IMR-90 (cell line): ENCODE data around the gene LHFPL6. TPM values are rescaled to one million over a fixed set of nuclear protein-coding genes. Genes with fewer than 3 reads are reported as not detected.

Source experiments
- ATAC-seq: fragments of 200-7000 bp; cut with Tn5 transposase; 2 replicates; pipeline ENCODE4 v1.9.1; 2020; ENCODE audit warnings: low read depth, mild to moderate bottlenecking, moderate library complexity
- BruUV-seq: library from RNA; stranded (reverse); fragments of 400-500 nt; replicated peaks from 2 replicates; lab custom pipeline; 2021; lab: Mats Ljungman, UMichigan
- CTCF ChIA-PET: fragments of 300-600 bp; formaldehyde crosslinking; extraction: SDS; loops from one replicate; lab custom pipeline; 2021; ENCODE audit warnings: antibody characterized with exemption; lab: Yijun Ruan, JAX
- POLR2A ChIA-PET: fragments of 300-600 bp; sonication (Branson Sonifier 250); formaldehyde crosslinking; loops from one replicate; lab custom pipeline; 2022; ENCODE audit warnings: antibody characterized with exemption; ENCODE audit not compliant: unreplicated experiment; lab: Charles Lee
- DNase-seq: peaks from one replicate; pipeline ENCODE4 v3.0.0; 2013
- H2AFZ ChIP-seq: replicated peaks from 2 replicates; pipeline ENCODE3; 2013; ENCODE audit warnings: low read length, mild to moderate bottlenecking; ENCODE audit not compliant: poor library complexity
- H2AK5ac ChIP-seq: 2 replicates; pipeline ENCODE4 v1.6.1; 2013; ENCODE audit warnings: low read depth, low read length, inconsistent platforms
- H2AK9ac ChIP-seq: replicated peaks from 2 replicates; pipeline ENCODE3; 2013; ENCODE audit warnings: mild to moderate bottlenecking, low read depth, low read length, moderate library complexity; ENCODE audit not compliant: poor library complexity
- H2BK120ac ChIP-seq: 2 replicates; pipeline ENCODE4 v1.6.1; 2013; ENCODE audit warnings: low read depth, low read length, inconsistent platforms
- H2BK15ac ChIP-seq: 3 replicates; pipeline ENCODE4 v1.6.1; 2013; ENCODE audit warnings: low read depth, low read length, inconsistent platforms
- H2BK20ac ChIP-seq: 2 replicates; pipeline ENCODE4 v1.6.1; 2013; ENCODE audit warnings: low read depth, mild to moderate bottlenecking, inconsistent platforms, low read length, moderate library complexity
- H2BK5ac ChIP-seq: 2 replicates; pipeline ENCODE4 v1.6.1; 2013; ENCODE audit warnings: mild to moderate bottlenecking, low read depth, low read length, inconsistent platforms; ENCODE audit not compliant: poor library complexity, severe bottlenecking
- H3K14ac ChIP-seq: replicated peaks from 2 replicates; pipeline ENCODE4 v1.6.1; 2013; ENCODE audit warnings: low read depth, low read length, inconsistent platforms
- H3K18ac ChIP-seq: 2 replicates; pipeline ENCODE4 v1.6.1; 2013; ENCODE audit warnings: low read depth, low read length, control low read depth
- H3K23ac ChIP-seq: 2 replicates; pipeline ENCODE4 v1.6.1; 2013; ENCODE audit warnings: low read depth, low read length, inconsistent platforms
- H3K27ac ChIP-seq: 2 replicates; pipeline ENCODE4 v1.5.1; 2013; ENCODE audit warnings: mild to moderate bottlenecking, control low read depth, low read length; ENCODE audit not compliant: insufficient read depth
- H3K27me3 ChIP-seq: 2 replicates; pipeline ENCODE4 v1.6.1; 2013; ENCODE audit warnings: low read length; ENCODE audit not compliant: control insufficient read depth, insufficient read depth
- H3K36me3 ChIP-seq: 2 replicates; pipeline ENCODE4 v1.6.1; 2013; ENCODE audit warnings: low read length, mixed read lengths; ENCODE audit not compliant: control insufficient read depth, insufficient read depth
- H3K4ac ChIP-seq: 2 replicates; pipeline ENCODE4 v1.6.1; 2013; ENCODE audit warnings: low read depth, low read length, inconsistent platforms
- H3K4me1 ChIP-seq: 2 replicates; pipeline ENCODE4 v1.6.1; 2013; ENCODE audit warnings: low read length, mixed read lengths; ENCODE audit not compliant: control insufficient read depth, insufficient read depth
- H3K4me2 ChIP-seq: 2 replicates; pipeline ENCODE4 v1.6.1; 2013; ENCODE audit warnings: low read depth, mild to moderate bottlenecking, control low read depth, low read length, moderate library complexity
- H3K4me3 ChIP-seq: 2 replicates; pipeline ENCODE4 v1.5.1; 2013; ENCODE audit warnings: low read depth, mild to moderate bottlenecking, control low read depth, low read length, moderate library complexity; ENCODE audit not compliant: insufficient read depth
- H3K56ac ChIP-seq: 2 replicates; pipeline ENCODE4 v1.6.1; 2013; ENCODE audit warnings: low read length, inconsistent platforms; ENCODE audit not compliant: insufficient read depth; ENCODE audit errors: extremely low read depth
- H3K79me1 ChIP-seq, 2 experiments: 2 replicates each; pipeline ENCODE4 v1.6.1; 2013; ENCODE audit warnings: low read length in 2 of 2, inconsistent platforms in 1 of 2, low read depth in 1 of 2
- H3K9ac ChIP-seq: 2 replicates; pipeline ENCODE4 v1.6.1; 2013; ENCODE audit warnings: low read depth, low read length, control low read depth
- H3K9me1 ChIP-seq: 2 replicates; pipeline ENCODE4 v1.6.1; 2013; ENCODE audit warnings: low read length, inconsistent platforms; ENCODE audit not compliant: insufficient read depth
- H3K9me3 ChIP-seq: 2 replicates; pipeline ENCODE4 v1.6.1; 2013; ENCODE audit warnings: low read length; ENCODE audit not compliant: control insufficient read depth, insufficient read depth
- H4K20me1 ChIP-seq: 2 replicates; pipeline ENCODE4 v1.6.1; 2013; ENCODE audit warnings: low read length, inconsistent platforms; ENCODE audit not compliant: insufficient read depth
- H4K5ac ChIP-seq: 2 replicates; pipeline ENCODE4 v1.6.1; 2013; ENCODE audit warnings: mild to moderate bottlenecking, low read depth, low read length, control low read depth
- H4K8ac ChIP-seq, 2 experiments: 2 replicates each; pipeline ENCODE4 v1.6.1; 2013; ENCODE audit warnings: low read depth in 2 of 2, low read length in 2 of 2, control low read depth in 1 of 2, inconsistent platforms in 1 of 2
- H4K91ac ChIP-seq: 2 replicates; pipeline ENCODE4 v1.6.1; 2013; ENCODE audit warnings: low read depth, low read length, inconsistent platforms; ENCODE audit not compliant: insufficient read depth
- BHLHE40 ChIP-seq: fragments of 150-350 bp; IDR thresholded peaks from 2 replicates; pipeline ENCODE4 v1.6.1; 2016; ENCODE audit warnings: mild to moderate bottlenecking, low read depth, low read length
- CEBPB ChIP-seq: IDR thresholded peaks from 2 replicates; pipeline ENCODE4 v1.6.1; 2012; ENCODE audit warnings: low read depth, low read length, improper control_type of control experiment
- CHD1 ChIP-seq: IDR thresholded peaks from 2 replicates; pipeline ENCODE4 v1.6.1; 2012; ENCODE audit warnings: low read depth, low read length, improper control_type of control experiment
- CTCF ChIP-seq: conservative IDR thresholded peaks from 2 replicates; pipeline ENCODE4 v1.5.1; 2012; ENCODE audit warnings: mild to moderate bottlenecking, low read depth, low read length, improper control_type of control experiment
- FOS ChIP-seq: fragments of 150-350 bp; IDR thresholded peaks from 2 replicates; pipeline ENCODE4 v1.6.1; 2016; ENCODE audit warnings: low read depth, low read length
- MAFK ChIP-seq: IDR thresholded peaks from 2 replicates; pipeline ENCODE4 v1.6.1; 2012; ENCODE audit warnings: low read depth, low read length, improper control_type of control experiment
- MAZ ChIP-seq: IDR thresholded peaks from 2 replicates; pipeline ENCODE4 v1.6.1; 2012; ENCODE audit warnings: low read depth, mild to moderate bottlenecking, low read length, improper control_type of control experiment, moderate library complexity, borderline replicate concordance
- MXI1 ChIP-seq: IDR thresholded peaks from 2 replicates; pipeline ENCODE4 v1.6.1; 2012; ENCODE audit warnings: low read depth, mild to moderate bottlenecking, low read length, moderate library complexity, borderline replicate concordance
- NFE2L2 ChIP-seq: fragments of 150-350 bp; IDR thresholded peaks from 2 replicates; pipeline ENCODE4 v1.6.1; 2016; ENCODE audit warnings: low read depth, mild to moderate bottlenecking, low read length
- POLR2A ChIP-seq: IDR thresholded peaks from 2 replicates; pipeline ENCODE4 v1.6.1; 2012; ENCODE audit warnings: mild to moderate bottlenecking, low read depth, low read length
- RAD21 ChIP-seq: IDR thresholded peaks from 2 replicates; pipeline ENCODE4 v1.6.1; 2012; ENCODE audit warnings: low read length, improper control_type of control experiment
- RCOR1 ChIP-seq: IDR thresholded peaks from 2 replicates; pipeline ENCODE4 v1.6.1; 2012; ENCODE audit warnings: mild to moderate bottlenecking, low read length, improper control_type of control experiment; ENCODE audit not compliant: insufficient replicate concordance
- RFX5 ChIP-seq: IDR thresholded peaks from 2 replicates; pipeline ENCODE4 v1.8.0; 2012; ENCODE audit warnings: low read depth, mild to moderate bottlenecking, low read length, moderate library complexity
- SMC3 ChIP-seq: fragments of 150-350 bp; IDR thresholded peaks from 2 replicates; pipeline ENCODE4 v1.6.1; 2016; ENCODE audit warnings: low read depth, mild to moderate bottlenecking, antibody characterized with exemption, low read length, moderate library complexity
- WGBS, 2 experiments: methylation state at CpG; one replicate each; pipeline versions ENCODE4 v1.1.5 to v1.1.7; 2013; ENCODE audit warnings: missing lambda C conversion rate in 2 of 2; ENCODE audit not compliant: insufficient read length in 1 of 2; ENCODE audit errors: extremely low coverage in 2 of 2; 5-methylcytosine and 5-hydroxymethylcytosine counted together
- dilution Hi-C: fragments of 300-500 bp; cut with HindIII; formaldehyde crosslinking; loops from one replicate; pipeline ENCODE4 v1.14.3; 2018; ENCODE audit warnings: low sequenced_read_pairs; ENCODE audit not compliant: unreplicated experiment
- in situ Hi-C: fragments of 300-500 bp; cut with MboI; formaldehyde crosslinking; loops from 3 replicates; pipeline ENCODE4 v1.14.3; 2019; ENCODE audit warnings: low sequenced_read_pairs, inconsistent platforms, mixed read lengths
- intact Hi-C: fragments of 100-400 bp; cut with micrococcal nuclease; formaldehyde crosslinking; loops from 2 replicates; pipeline ENCODE4 v1.10.0; 2022
- polyA plus RNA-seq, 3 experiments: library from polyadenylated mRNA; depleted of rRNA; stranded (reverse); fragments of >200 nt; gene quantifications; 2 replicates each; pipeline ENCODE4 v1.2.3, GENCODE V29; 2012; ENCODE audit warnings: low replicate concordance in 1 of 3
- total RNA-seq: library from RNA; depleted of rRNA; stranded (reverse); fragments of >200 nt; gene quantifications from 2 replicates; pipeline ENCODE4 v1.2.3, GENCODE V29; 2012
- TF ChIP-seq, protein P1 (sequence below): fragments of 150-350 bp; IDR thresholded peaks from 2 replicates; pipeline ENCODE4 v1.6.1; 2016; ENCODE audit warnings: low read depth, mild to moderate bottlenecking, low read length, moderate library complexity, borderline replicate concordance
- TF ChIP-seq, protein P2 (sequence below): fragments of 150-350 bp; IDR thresholded peaks from 2 replicates; pipeline ENCODE4 v1.6.1; 2017; ENCODE audit warnings: mild to moderate bottlenecking, antibody characterized with exemption, low read length, low read depth

The LHFPL6 gene
- total and polyA plus RNA-seq, 2 of the 4 experiments (the other 2 are of a cell fraction), result 24.7 to 36.1 TPM

- Histone ChIP-seq H3K56ac (no peak overlapping the region), H4K8ac (no peak overlapping the region), H2BK120ac (no peak overlapping the region), H2BK20ac (no peak overlapping the region), H4K5ac (no peak overlapping the region), H3K4me3 (no peak overlapping the region), H3K79me1 (peaks cover 5 to 6% of the 10 kb centered on the region in 2 experiments; a peak in 1 of 4 replicates), H3K36me3 (no peaks in the 10 kb centered on the region), H4K91ac (no peak overlapping the region), H3K18ac (no peak overlapping the region), H2AFZ (no peak overlapping the region), H2AK9ac (no peak overlapping the region), H2AK5ac (no peak overlapping the region), H3K27ac (no peak overlapping the region), H2BK5ac (no peak overlapping the region), H2BK15ac (no peak overlapping the region), H3K4ac (no peak overlapping the region), H3K4me2 (no peak overlapping the region), H4K20me1 (no peaks in the 10 kb centered on the region), H3K9me1 (peaks cover 4% of the 10 kb centered on the region; the same call in 1 of the 2 replicates), H3K9ac (no peak overlapping the region), H3K14ac (no peak overlapping the region), H3K27me3 (no peaks in the 10 kb centered on the region), H3K9me3 (no peaks in the 10 kb centered on the region), H3K4me1 (peaks cover 2% of the 10 kb centered on the region; the same call in 1 of the 2 replicates), H3K23ac (no peak overlapping the region)
- no peak for DNase-seq
- no peak for ATAC-seq
- 100% methylated on average over 4 of the region's 6 CpGs; no CpG with 5 or more reads in 1 of the 2 experiments for WGBS, 2 experiments
- ChIA-PET CTCF (interaction anchor here (0.6 kb wide), 1 partner anchor 54 kb away, joined by 5 read pairs; no protein-coding TSS in a partner anchor), POLR2A (no interaction called here)
- TF ChIP-seq CTCF (no peak), RCOR1 (no peak), CHD1 (no peak), MAZ (no peak), POLR2A (no peak), CEBPB (no peak), SMC3 (no peak), RFX5 (no peak), NFE2L2 (no peak), RAD21 (no peak), BHLHE40 (no peak), FOS (no peak), MXI1 (no peak), MAFK (no peak)
- TF ChIP-seq, protein P1, sequence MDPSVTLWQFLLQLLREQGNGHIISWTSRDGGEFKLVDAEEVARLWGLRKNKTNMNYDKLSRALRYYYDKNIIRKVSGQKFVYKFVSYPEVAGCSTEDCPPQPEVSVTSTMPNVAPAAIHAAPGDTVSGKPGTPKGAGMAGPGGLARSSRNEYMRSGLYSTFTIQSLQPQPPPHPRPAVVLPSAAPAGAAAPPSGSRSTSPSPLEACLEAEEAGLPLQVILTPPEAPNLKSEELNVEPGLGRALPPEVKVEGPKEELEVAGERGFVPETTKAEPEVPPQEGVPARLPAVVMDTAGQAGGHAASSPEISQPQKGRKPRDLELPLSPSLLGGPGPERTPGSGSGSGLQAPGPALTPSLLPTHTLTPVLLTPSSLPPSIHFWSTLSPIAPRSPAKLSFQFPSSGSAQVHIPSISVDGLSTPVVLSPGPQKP, result no peak
- TF ChIP-seq, protein P2, sequence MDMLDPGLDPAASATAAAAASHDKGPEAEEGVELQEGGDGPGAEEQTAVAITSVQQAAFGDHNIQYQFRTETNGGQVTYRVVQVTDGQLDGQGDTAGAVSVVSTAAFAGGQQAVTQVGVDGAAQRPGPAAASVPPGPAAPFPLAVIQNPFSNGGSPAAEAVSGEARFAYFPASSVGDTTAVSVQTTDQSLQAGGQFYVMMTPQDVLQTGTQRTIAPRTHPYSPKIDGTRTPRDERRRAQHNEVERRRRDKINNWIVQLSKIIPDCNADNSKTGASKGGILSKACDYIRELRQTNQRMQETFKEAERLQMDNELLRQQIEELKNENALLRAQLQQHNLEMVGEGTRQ, result no peak
- dilution Hi-C loops, result no loop called here
- intact Hi-C loops, result no loop called here
- no TSS peak for BruUV-seq
- in situ Hi-C loops, result no loop called here
Measured at GRCh38 chr13:39349391-39349960, 253.5 kb downstream of the LHFPL6 start.
